ENCODE results near the gene ALDOA.
"Not testable (repeated sequence)": the region's sequence is repeated elsewhere in the genome, so short reads cannot be mapped to it uniquely, and the experiment has no call there.

Gene ALDOA

DNA sequence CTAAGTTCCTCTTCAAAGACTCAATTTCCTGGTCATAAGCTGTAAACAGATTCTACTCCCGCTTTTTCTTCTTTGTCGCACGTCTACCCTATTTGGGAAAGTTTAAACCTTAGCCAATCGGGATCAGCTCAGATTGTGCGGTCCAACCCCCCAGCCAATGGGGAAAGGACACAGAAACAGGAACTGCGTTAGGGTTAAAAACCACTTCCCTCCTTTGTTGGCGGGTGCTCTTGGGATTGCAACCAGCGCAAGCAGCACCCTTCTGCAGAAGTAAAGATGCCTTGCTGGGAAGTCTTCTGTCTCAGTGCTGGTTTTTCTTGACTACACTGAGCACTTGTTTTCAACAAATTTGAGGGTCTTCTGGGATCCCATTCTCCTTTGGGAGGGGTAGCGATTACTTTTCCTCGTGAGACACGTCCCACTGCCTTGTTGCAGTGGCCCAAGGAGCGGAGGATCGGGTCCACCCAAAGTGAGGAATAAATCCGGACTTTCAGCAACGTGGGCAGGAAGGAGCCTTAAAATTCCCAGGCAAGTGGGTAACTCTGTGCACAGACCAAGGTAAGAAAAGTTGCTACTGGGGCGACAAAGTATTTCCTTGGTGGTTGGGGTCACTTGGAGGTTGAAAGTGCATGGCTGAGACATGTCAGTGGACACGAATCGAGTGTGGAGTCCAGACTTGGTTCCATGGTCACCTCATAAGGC is 31.5 kb downstream of the ALDOA start:
- no peak for DNase-seq
- H3K27ac Mint-ChIP-seq: peak overlapping the region; percentile 90
- H3K36me3 Mint-ChIP-seq (ENCODE audit: low read depth): peaks cover 41% of the 10 kb centered on the region
- H3K4me3 Mint-ChIP-seq: peak overlapping the region; percentile 70
- H3K9me3 Mint-ChIP-seq: peaks cover 16% of the 10 kb centered on the region
- no peaks in the 10 kb centered on the region for H3K27me3 Mint-ChIP-seq
- peaks cover 40% of the 10 kb centered on the region for H3K4me1 Mint-ChIP-seq (ENCODE audit: low read depth)

DNA sequence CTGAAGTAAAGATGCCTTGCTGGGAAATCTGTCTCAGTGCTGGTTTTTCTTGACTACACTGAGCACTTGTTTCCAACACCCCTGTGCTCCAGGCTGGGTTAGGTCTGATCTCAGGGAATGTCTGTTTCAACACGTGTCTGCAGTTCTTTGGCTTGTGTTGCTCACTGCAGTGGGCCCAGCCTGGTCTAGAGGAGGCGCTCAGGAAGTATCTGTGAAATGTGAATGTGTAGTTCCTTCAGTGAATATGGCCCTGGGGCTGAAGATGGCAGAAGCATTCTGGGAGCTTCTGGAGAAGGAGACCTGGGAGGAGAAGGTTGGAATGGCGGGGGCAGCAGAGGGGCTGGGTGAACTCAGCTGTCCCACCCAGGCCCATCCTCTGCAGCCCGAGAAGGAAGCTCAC is 38.5 kb downstream of the ALDOA start:
- Mint-ChIP-seq H3K27me3 (no peaks in the 10 kb centered on the region), H3K4me1 (ENCODE audit: low read depth) (no peaks in the 10 kb centered on the region), H3K9me3 (no peaks in the 10 kb centered on the region), H3K4me3 (no peak overlapping the region), H3K36me3 (ENCODE audit: low read depth) (peaks cover 32% of the 10 kb centered on the region), H3K27ac (peak overlapping the region; percentile 55)
- DNase-seq: no peak

DNA sequence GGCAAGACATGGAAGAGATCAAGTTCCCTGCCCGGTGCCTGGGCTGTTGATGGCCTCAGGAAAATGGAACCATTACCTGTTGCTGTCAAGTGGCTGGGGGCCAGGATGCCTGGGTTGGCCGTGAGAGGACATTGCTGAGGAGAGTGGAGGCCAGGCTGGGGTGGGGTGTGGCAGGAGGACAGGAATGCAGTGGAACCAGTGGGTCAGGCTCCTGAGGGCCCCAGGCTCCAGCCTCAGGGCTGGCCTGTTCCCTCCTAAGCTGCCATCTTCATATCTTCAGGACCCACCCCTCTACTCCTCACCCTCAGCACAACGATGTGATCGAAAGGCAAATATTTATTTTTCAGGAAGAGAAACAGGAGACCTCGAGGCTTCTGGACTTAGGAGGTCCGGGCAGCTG is 38.9 kb downstream of the ALDOA start:
- H3K36me3 Mint-ChIP-seq (ENCODE audit: low read depth): peaks cover 32% of the 10 kb centered on the region
- no peaks in the 10 kb centered on the region for H3K9me3 Mint-ChIP-seq
- no peaks in the 10 kb centered on the region for H3K27me3 Mint-ChIP-seq
- no peak for DNase-seq
- H3K27ac Mint-ChIP-seq: peak overlapping the region; percentile 55
- H3K4me3 Mint-ChIP-seq: no peak overlapping the region
- no peaks in the 10 kb centered on the region for H3K4me1 Mint-ChIP-seq (ENCODE audit: low read depth)

DNA sequence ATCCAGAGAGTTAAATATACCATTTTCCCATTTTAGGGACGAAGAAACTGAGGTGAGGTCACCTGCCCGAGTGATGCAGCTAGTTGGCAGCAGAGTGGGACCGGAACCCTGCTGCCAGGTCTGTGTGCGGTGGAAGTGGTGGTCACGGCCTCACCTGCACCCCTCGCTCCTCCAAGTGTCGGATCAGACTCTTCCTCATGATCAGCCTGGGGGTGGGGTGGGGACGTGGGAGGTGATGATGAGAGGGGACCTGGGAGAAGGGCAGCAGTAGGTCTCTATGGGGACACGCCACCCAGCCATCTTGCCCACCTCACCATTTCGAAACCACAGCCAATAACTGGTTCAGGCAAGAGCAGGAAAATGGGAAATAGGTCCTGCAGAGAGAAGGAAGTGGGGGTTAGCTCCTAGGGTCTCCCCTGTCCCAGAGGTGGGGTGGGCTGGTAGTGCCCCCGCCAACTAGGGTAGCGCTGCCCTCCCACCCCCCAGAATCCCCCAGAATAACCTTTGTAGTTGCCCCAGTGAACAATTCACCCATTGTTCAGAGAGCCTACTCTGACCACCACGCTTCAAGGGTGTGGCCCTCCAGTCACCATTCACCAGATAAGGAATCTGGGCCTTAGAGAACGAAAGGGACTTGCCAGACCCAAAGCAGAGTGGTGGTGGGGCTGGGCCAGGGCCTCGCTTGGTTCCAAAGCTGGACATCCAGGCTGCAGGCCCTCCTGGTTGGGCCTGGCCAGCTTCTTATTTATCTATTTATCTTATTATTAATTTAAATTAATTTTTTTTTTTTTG is 42.7 kb downstream of the ALDOA start:
- no peaks in the 10 kb centered on the region for H3K9me3 Mint-ChIP-seq
- no peak overlapping the region for H3K4me3 Mint-ChIP-seq
- no peaks in the 10 kb centered on the region for H3K27me3 Mint-ChIP-seq
- H3K36me3 Mint-ChIP-seq (ENCODE audit: low read depth): peaks cover 49% of the 10 kb centered on the region
- H3K4me1 Mint-ChIP-seq (ENCODE audit: low read depth): peaks cover 3% of the 10 kb centered on the region
- H3K27ac Mint-ChIP-seq: no peak overlapping the region
- no peak for DNase-seq

DNA sequence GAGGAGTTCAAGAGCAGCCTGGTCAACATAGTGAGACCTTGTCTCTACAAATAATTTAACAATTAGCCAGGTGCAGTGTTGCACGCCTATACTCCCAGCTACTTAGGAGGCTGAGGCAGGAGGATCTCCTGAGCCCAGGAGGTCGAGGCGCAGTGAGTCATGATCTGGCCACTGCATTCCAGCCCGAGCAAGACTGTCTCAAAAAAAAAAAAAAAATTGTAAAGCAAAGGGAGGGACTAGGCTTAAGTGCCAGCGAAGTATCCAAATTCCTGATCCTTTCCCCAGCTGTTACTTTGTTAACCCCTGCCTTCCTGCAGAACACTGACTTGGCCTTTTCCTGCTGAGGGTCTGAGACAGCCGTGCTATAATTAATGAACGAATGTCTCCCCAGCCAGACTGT is 45.1 kb downstream of the ALDOA start:
- H3K27me3 Mint-ChIP-seq: no peaks in the 10 kb centered on the region
- H3K36me3 Mint-ChIP-seq (ENCODE audit: low read depth): peaks cover 44% of the 10 kb centered on the region
- no peak overlapping the region for H3K27ac Mint-ChIP-seq
- H3K4me3 Mint-ChIP-seq: no peak overlapping the region
- no peaks in the 10 kb centered on the region for H3K9me3 Mint-ChIP-seq
- H3K4me1 Mint-ChIP-seq (ENCODE audit: low read depth): peaks cover 11% of the 10 kb centered on the region
- no peak for DNase-seq

DNA sequence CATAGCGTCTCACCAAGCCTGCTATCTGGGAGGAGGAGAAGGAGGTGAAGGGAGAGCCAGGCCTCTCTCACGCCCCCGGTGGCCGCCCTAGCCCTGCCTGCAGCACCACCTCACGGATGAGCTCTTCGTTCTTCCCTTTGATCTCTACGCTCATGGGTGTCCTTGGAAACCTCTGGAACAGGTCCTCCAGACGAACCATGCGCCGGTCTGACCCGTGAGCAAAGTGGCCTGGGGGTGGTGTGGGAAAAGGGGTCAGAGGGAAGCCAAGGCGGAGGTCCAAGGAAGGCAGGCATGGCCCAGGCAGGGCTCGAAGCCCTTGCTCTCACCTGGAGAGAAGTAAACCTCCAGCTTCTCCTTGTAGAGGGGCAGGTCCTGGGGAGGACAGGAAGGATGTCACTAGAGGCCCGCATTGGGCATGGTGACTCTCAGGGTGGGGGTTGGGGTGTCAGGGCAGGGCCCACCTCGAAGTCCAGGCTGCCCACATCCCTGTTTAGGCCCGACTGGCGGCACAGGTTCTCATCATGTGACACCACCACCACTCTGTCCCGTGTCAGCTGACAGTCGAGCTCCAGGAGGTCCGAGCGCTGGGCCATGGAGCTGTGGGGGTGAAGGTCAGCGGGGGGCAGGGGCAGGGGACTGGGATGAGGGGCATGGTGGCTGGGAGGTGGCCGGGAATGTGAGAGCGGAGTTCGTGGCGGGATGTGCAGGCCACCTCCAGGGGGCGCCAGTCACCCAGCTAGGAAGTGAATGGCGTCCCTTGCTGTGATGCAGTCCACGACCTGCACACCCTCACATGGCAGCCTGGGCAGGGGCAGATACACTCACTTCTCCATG is 46.9 kb downstream of the ALDOA start:
- no peaks in the 10 kb centered on the region for H3K9me3 Mint-ChIP-seq
- peaks cover 53% of the 10 kb centered on the region for H3K36me3 Mint-ChIP-seq (ENCODE audit: low read depth)
- H3K27me3 Mint-ChIP-seq: no peaks in the 10 kb centered on the region
- no peak overlapping the region for H3K27ac Mint-ChIP-seq
- DNase-seq: peak; percentile 79
- peaks cover 11% of the 10 kb centered on the region for H3K4me1 Mint-ChIP-seq (ENCODE audit: low read depth)
- no peak overlapping the region for H3K4me3 Mint-ChIP-seq

DNA sequence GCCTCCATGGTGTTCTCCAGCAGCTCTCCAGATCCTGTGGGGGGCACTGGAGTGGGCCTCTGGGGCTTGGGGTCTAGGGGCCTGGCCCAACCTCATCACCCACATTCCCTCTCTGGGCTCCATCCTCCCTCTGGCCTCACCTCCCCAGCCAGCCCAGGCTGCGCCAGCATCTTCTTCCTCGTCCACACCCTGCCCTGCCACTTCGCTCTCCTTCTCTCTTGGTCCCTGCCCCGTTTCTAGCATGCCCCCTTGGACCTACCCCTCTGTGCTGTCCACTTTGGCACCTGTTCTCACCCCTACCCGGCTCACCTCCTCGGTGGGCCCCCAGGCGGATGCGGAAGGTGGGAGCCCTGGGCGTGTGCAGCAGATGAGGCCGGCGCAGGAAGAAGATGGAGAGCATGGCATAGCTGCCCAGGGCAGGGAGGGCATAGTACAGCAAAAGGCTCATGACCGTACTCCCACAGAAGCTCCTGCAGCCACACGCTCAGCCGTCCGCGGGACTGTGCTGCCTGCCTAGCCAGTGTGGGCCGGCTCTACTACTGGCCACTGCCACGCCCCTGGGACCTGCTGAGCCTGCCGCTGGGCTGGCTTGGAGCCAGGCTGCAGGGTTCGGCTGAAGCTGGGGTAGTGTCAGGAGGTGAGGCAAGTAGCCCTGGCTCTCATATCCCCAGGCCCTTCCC is 47.6 kb downstream of the ALDOA start, which contains the start of gene GDPD3:
GDPD3 (minus strand) TSS at position 507 of the 680 bp plus-strand sequence; CDS start at position 448, 59 bp downstream.
- peak within 1 kb of the TSS; percentile 11 for H3K27ac Mint-ChIP-seq
- H3K9me3 Mint-ChIP-seq: no peaks in the 10 kb centered on the region
- no peak within 1 kb of the TSS for H3K4me3 Mint-ChIP-seq
- H3K36me3 Mint-ChIP-seq (ENCODE audit: low read depth): peaks cover 54% of the 10 kb centered on the region
- peaks cover 11% of the 10 kb centered on the region for H3K4me1 Mint-ChIP-seq (ENCODE audit: low read depth)
- DNase-seq: no peak
- no peaks in the 10 kb centered on the region for H3K27me3 Mint-ChIP-seq

DNA sequence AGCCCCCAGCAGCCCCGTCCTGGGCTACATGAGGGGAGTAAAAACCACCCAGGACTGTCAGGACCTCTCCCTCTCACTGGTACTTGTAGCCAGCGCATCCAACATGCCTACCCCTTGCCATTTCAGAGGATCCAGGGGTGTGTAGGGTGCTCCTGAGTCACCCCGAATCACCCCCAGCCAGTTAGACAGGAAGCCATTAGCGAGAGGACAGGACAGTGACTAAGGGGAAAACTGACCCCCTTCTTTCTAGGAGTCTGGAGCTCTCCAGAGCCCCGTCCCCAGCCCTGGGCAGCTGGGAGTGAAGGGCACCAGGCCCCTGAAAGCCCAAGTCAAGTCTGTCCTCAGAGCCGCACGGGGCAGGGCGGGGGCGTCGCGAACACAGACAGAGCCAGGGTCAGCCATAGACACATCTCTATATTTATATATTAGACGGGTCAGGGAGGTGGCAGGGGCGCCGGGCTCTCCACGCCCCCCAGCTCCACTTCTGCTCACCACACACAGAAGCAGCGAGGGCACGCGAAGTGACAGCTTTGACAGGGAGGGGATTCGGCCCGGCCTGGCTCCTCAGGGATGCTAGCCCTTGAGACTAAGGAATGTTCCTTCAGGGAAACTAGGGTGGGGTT is 48.3 kb downstream of the ALDOA start:
- Mint-ChIP-seq H3K27me3 (no peaks in the 10 kb centered on the region), H3K4me1 (ENCODE audit: low read depth) (peaks cover 11% of the 10 kb centered on the region), H3K4me3 (no peak overlapping the region), H3K27ac (peak overlapping the region; percentile 11), H3K9me3 (no peaks in the 10 kb centered on the region), H3K36me3 (ENCODE audit: low read depth) (peaks cover 55% of the 10 kb centered on the region)
- no peak for DNase-seq

DNA sequence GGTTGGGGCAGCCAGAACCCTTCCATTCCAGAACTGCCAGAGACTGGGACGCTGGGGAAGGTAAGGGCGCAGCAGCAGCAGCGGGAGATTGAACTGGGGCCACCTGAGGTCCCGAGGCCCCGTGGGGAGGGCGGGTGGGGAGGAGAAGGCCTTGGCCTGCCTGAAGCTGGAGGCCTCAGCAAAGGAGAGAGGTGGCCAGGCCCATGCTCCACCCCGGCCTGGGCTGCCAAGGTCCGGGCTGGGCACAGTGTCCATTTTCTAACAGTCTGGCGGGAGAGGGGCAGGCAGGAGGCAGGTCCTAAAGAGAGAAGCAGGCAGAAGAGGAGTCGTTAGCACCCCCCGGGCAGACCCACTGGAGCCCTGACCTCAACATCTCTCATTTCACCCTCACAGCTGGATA is 48.9 kb downstream of the ALDOA start:
- no peak overlapping the region for H3K4me3 Mint-ChIP-seq
- DNase-seq: no peak
- peaks cover 12% of the 10 kb centered on the region for H3K4me1 Mint-ChIP-seq (ENCODE audit: low read depth)
- H3K36me3 Mint-ChIP-seq (ENCODE audit: low read depth): peaks cover 57% of the 10 kb centered on the region
- H3K9me3 Mint-ChIP-seq: no peaks in the 10 kb centered on the region
- H3K27ac Mint-ChIP-seq: no peak overlapping the region
- no peaks in the 10 kb centered on the region for H3K27me3 Mint-ChIP-seq

DNA sequence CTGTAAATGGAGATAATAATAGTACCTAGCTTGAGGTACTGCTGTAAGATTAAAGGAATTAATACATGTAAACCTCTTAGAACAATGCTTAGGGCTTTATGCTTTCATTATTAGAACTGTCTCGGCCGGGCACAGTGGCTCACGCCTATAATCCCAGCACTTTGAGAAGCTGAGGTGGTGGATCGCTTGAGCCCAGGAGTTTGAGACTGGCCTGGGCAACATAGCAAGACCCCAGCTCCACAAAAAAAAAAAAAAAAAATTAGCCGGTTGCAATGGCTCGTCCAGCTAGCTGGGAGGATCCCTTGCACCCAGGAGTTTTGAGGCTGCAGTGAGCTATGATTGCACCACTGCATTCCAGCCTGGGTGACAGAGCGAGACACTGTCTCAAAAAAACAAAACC is 49.3 kb downstream of the ALDOA start:
- not testable (repeated sequence) for H3K27ac Mint-ChIP-seq, H3K4me3 Mint-ChIP-seq, H3K27me3 Mint-ChIP-seq, DNase-seq, H3K9me3 Mint-ChIP-seq
- peaks cover 13% of the 10 kb centered on the region for H3K4me1 Mint-ChIP-seq (ENCODE audit: low read depth)
- peaks cover 57% of the 10 kb centered on the region for H3K36me3 Mint-ChIP-seq (ENCODE audit: low read depth)

DNA sequence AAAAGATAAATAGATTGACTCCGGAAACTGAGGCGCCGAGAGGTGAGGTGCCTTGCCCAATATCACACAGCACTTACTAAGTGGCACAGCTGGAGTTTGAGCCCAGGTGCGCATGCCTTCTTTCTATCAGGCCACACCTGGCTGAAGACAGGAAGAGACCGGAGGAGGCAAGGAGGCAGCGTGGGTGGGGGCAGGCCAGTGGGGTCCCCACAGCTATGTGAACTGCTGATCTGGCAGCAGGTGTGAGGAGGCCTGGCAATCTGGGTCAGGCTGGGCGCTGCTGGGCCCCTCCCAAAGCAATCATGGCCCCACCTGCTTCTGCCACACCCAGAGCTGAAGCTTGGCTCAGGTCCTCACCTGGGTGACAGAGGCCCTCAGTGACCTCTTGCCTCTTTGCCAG is 49.7 kb downstream of the ALDOA start:
- no peak for DNase-seq
- H3K9me3 Mint-ChIP-seq: no peaks in the 10 kb centered on the region
- peaks cover 58% of the 10 kb centered on the region for H3K36me3 Mint-ChIP-seq (ENCODE audit: low read depth)
- no peak overlapping the region for H3K27ac Mint-ChIP-seq
- peaks cover 16% of the 10 kb centered on the region for H3K4me1 Mint-ChIP-seq (ENCODE audit: low read depth)
- no peak overlapping the region for H3K4me3 Mint-ChIP-seq
- no peaks in the 10 kb centered on the region for H3K27me3 Mint-ChIP-seq

DNA sequence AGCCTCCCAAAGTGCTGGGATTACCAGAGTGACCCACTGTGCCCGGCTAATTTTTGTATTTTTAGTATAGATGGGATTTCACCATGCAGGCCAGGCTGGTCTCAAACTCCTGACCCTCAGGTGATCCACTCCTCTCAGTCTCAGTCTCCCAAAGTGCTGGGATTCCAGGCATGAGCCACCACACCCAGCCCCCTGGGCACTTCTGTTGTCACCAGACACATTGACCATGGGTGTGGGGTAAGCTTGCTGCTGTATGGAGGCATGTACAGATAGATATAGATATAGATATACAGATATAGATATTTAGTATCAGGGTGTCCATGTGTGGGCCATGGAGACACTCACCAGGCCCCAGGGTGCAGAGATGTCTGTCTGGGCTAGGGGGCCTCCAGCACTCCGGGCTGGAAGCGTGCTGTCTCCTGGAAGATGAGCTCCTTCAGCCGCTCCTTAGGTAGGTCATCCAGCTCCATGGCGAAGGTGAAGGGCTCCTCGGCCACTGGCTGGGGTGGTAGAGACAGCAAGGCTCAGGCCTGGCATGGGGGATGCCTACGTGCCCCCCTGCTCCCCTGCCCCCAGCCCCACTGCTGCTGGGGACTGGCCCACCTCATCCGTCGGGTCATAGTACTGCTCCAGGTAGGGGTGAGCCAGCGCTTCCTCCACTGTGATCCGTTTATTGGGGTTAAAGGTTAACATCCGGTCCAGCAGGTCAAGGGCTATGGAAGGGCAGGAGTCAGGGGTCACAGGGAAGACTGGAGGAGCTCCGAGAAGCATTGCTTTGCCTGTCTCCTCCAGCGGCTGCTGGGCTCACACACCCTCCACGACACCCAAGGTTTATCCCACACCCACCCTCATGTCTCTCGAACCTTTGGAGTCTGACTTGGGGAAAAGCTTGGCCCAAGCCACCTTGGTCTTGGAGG is 51.0 kb downstream of the ALDOA start:
- Mint-ChIP-seq H3K9me3 (no peaks in the 10 kb centered on the region), H3K4me1 (ENCODE audit: low read depth) (peaks cover 27% of the 10 kb centered on the region), H3K27me3 (no peaks in the 10 kb centered on the region), H3K4me3 (no peak overlapping the region), H3K27ac (no peak overlapping the region), H3K36me3 (ENCODE audit: low read depth) (peaks cover 52% of the 10 kb centered on the region)
- DNase-seq: no peak

DNA sequence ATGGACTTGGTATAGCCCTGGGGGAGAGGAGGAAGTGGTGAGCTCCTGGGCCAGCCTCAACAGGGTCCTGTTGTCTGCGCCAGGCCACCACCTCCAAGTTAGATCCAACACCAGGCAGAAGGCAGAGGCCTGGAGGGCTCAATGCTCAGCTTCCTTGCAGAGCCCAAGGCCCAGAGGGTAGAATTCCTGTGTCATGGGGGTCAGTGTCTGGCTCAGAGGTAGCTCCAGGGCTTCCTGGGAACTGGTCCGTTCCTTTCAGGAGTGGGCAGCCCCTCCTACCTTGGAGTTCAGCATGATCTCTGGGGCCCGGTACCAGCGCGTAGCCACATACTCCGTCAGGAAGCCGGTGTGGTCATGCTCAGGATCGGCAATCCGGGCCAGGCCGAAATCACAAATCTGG is 52.2 kb downstream of the ALDOA start:
- Mint-ChIP-seq H3K9me3 (no peaks in the 10 kb centered on the region), H3K36me3 (ENCODE audit: low read depth) (peaks cover 53% of the 10 kb centered on the region), H3K4me1 (ENCODE audit: low read depth) (peaks cover 36% of the 10 kb centered on the region), H3K27ac (no peak overlapping the region), H3K27me3 (no peaks in the 10 kb centered on the region), H3K4me3 (no peak overlapping the region)
- DNase-seq: no peak
